ENCODE data around the gene DGKG. TPM values are rescaled to one million over a fixed set of nuclear protein-coding genes. Genes with fewer than 3 reads are reported as not detected.

The DGKG gene
- total and polyA plus RNA-seq, 9 of the 15 experiments (the other 6 are each of a cell fraction or from before 2014, with no cell fraction given), result 0.01 to 0.36 (median 0.15) TPM

GRCh38 chr3:186168976-186169375 lies 193.1 kb downstream of the DGKG start:
- POLR2A ChIA-PET, result no interaction called here
- Histone ChIP-seq H3K4me1 (replicated peaks in 1 of 2; ENCODE audit: control insufficient read depth in 2 of 2, insufficient read depth in 2 of 2, low read length in 2 of 2) (no peaks in the 10 kb centered on the region; a peak in 2 of 5 replicates), H4K20me1 (replicated peaks; ENCODE audit: control insufficient read depth, insufficient read depth, low read length) (no peaks in the 10 kb centered on the region), H3K27ac (ENCODE audit: extremely low read depth, low read depth, low read length) (no peak overlapping the region), H3K79me2 (ENCODE audit: control insufficient read depth, insufficient read depth, low read length) (no peaks in the 10 kb centered on the region), H3K9me3 (replicated peaks; ENCODE audit: control insufficient read depth, insufficient read depth, low read depth, low read length) (no peaks in the 10 kb centered on the region), H3K9me1 (ENCODE audit: control insufficient read depth, insufficient read depth, low read length) (no peaks in the 10 kb centered on the region), H2AFZ (ENCODE audit: low read depth, low read length) (no peak overlapping the region), H3K4me3 (no peak overlapping the region), H3K27me3 (ENCODE audit: control insufficient read depth in 2 of 2, insufficient read depth in 2 of 2, low read length in 2 of 2) (peaks cover 6 to 11% of the 10 kb centered on the region in 2 experiments; a peak in 4 of 5 replicates), H3K36me3 (ENCODE audit: control insufficient read depth, insufficient read depth, low read length) (no peaks in the 10 kb centered on the region), H3K9ac (ENCODE audit: insufficient read depth in 1 of 2, low read depth in 2 of 2, low read length in 2 of 2) (no peak overlapping the region), H3K4me2 (ENCODE audit: insufficient read depth, low read length) (no peak overlapping the region)
- no peak for ATAC-seq
- DNase-seq (ENCODE audit: extremely low read depth in 1 of 4, low spot score in 3 of 4), result no peak
- no TSS peak for BruUV-seq (replicated peaks)
- no peak for FAIRE-seq
- CTCF ChIA-PET (ENCODE audit: low intra/inter-chr PET ratio), result no interaction called here
- in situ Hi-C loops (cut with MboI) (no loop called here), intact Hi-C loops (cut with micrococcal nuclease) (no loop called here)
- TF ChIP-seq ZNF592 (IDR thresholded peaks at IDR 0.05), result no peak
- TF ChIP-seq ATF1 (CRISPR knock-in tag; IDR thresholded peaks at IDR 0.05), result no peak
- TF ChIP-seq ATF1 (tag; IDR thresholded peaks at IDR 0.05), result no peak
- no peak for TF ChIP-seq MAFF (IDR thresholded peaks at IDR 0.05; ENCODE audit: low read length)
- TF ChIP-seq ZBTB2 (IDR thresholded peaks at IDR 0.05), result no peak
- no peak for TF ChIP-seq NCOA6 (IDR thresholded peaks at IDR 0.05)
- TF ChIP-seq MAFG (tag; conservative IDR thresholded peaks at IDR 0.05), result 0 out of 2 replicates have a peak, but pooled peaks have one; percentile 5
- peak; percentile 72 for TF ChIP-seq ZNF316 (IDR thresholded peaks at IDR 0.05)
- TF ChIP-seq ZNF140 (CRISPR knock-in tag; IDR thresholded peaks at IDR 0.05), result no peak
- no peak for TF ChIP-seq ZKSCAN1 (IDR thresholded peaks at IDR 0.05; ENCODE audit: low read depth, low read length)
- no peak for TF ChIP-seq ZNF644 (tag; IDR thresholded peaks at IDR 0.05; ENCODE audit: low read depth)
- no peak for TF ChIP-seq HEY1 (CRISPR knock-in tag; IDR thresholded peaks at IDR 0.05; ENCODE audit: borderline replicate concordance)
- peak; percentile 57; the same call in 1 of the 2 replicates for TF ChIP-seq C11orf30 (IDR thresholded peaks at IDR 0.05; ENCODE audit: low read depth)
